ENCODE measurements around the gene TTC13. TPM values are rescaled to one million over a fixed set of nuclear protein-coding genes. Genes with fewer than 3 reads are reported as not detected.

Gene TTC13
- total RNA-seq, 1 experiment from 2014 or later, result 20.2 TPM

- peaks cover 8% of the 10 kb centered on the region; the same call in 1 of the 2 replicates for H3K27me3 ChIP-seq (ENCODE audit: low read length)
- no peak overlapping the region for H2AFZ ChIP-seq (ENCODE audit: low read length)
- ChIA-PET POLR2A (ENCODE audit: unreplicated experiment) (no interaction called here), CTCF (no interaction called here)
- H3K27ac ChIP-seq (ENCODE audit: low read length), result no peak overlapping the region
- no TSS peak for BruUV-seq (replicated peaks)
- H3K36me3 ChIP-seq (ENCODE audit: low read depth, low read length), result no peaks in the 10 kb centered on the region
- TF ChIP-seq CTCF (conservative IDR thresholded peaks at IDR 0.05; ENCODE audit: low read depth, low read length) (no peak), EZH2phosphoT487 (IDR thresholded peaks at IDR 0.05; ENCODE audit: borderline replicate concordance, low read length) (no peak), EZH2 (IDR thresholded peaks at IDR 0.05; ENCODE audit: low read length, unreplicated experiment) (no peak)
- DNase-seq (no peak), ATAC-seq (no peak)
- H3K9me3 ChIP-seq (ENCODE audit: low read length), result no peaks in the 10 kb centered on the region
- no peaks in the 10 kb centered on the region for H4K20me1 ChIP-seq (ENCODE audit: low read length)
- no peaks in the 10 kb centered on the region for H3K9me2 ChIP-seq (replicated peaks; ENCODE audit: low read length)
- no peak overlapping the region for H3K9ac ChIP-seq (ENCODE audit: low read length)
- H3F3A ChIP-seq (ENCODE audit: low read length, unreplicated experiment), result no peaks in the 10 kb centered on the region
- no peaks in the 10 kb centered on the region for H3K4me1 ChIP-seq (ENCODE audit: insufficient read depth, low read length)
- H3K4me3 ChIP-seq (ENCODE audit: low read length), result no peak overlapping the region
- no peak overlapping the region for H3K4me2 ChIP-seq (ENCODE audit: low read length)
- intact Hi-C loops (cut with micrococcal nuclease), result no loop called here
- H3K79me2 ChIP-seq (ENCODE audit: low read length), result no peaks in the 10 kb centered on the region
These were observed 79.9 kb downstream of the TTC13 start for GRCh38 chr1:230898748-230899147.

- no peaks in the 10 kb centered on the region for H3K4me1 ChIP-seq (ENCODE audit: insufficient read depth, low read length)
- no peaks in the 10 kb centered on the region for H3F3A ChIP-seq (ENCODE audit: low read length, unreplicated experiment)
- no peaks in the 10 kb centered on the region for H3K9me2 ChIP-seq (replicated peaks; ENCODE audit: low read length)
- no peak overlapping the region for H3K4me3 ChIP-seq (ENCODE audit: low read length)
- no peak overlapping the region for H3K27ac ChIP-seq (ENCODE audit: low read length)
- no peak overlapping the region for H3K4me2 ChIP-seq (ENCODE audit: low read length)
- POLR2A ChIA-PET (ENCODE audit: unreplicated experiment), result no interaction called here
- BruUV-seq (replicated peaks), result no TSS peak
- peaks cover 10% of the 10 kb centered on the region for H3K27me3 ChIP-seq (ENCODE audit: low read length)
- TF ChIP-seq CTCF (conservative IDR thresholded peaks at IDR 0.05; ENCODE audit: low read depth, low read length), result no peak
- ATAC-seq (no peak), DNase-seq (no peak)
- no peak overlapping the region for H2AFZ ChIP-seq (ENCODE audit: low read length)
- no peak overlapping the region for H3K9ac ChIP-seq (ENCODE audit: low read length)
- intact Hi-C loops (cut with micrococcal nuclease), result no loop called here
- H4K20me1 ChIP-seq (ENCODE audit: low read length), result no peaks in the 10 kb centered on the region
- CTCF ChIA-PET, result no interaction called here
- H3K79me2 ChIP-seq (ENCODE audit: low read length), result no peaks in the 10 kb centered on the region
- H3K9me3 ChIP-seq (ENCODE audit: low read length), result no peaks in the 10 kb centered on the region
- H3K36me3 ChIP-seq (ENCODE audit: low read depth, low read length), result no peaks in the 10 kb centered on the region
These were observed 80.5 kb downstream of the TTC13 start for GRCh38 chr1:230898144-230898543.

- Histone ChIP-seq H3K79me2 (ENCODE audit: low read length) (no peaks in the 10 kb centered on the region), H3K27ac (ENCODE audit: low read length) (no peak overlapping the region), H3K9me3 (ENCODE audit: low read length) (no peaks in the 10 kb centered on the region), H3K4me2 (ENCODE audit: low read length) (no peak overlapping the region), H3K27me3 (ENCODE audit: low read length) (peaks cover 20% of the 10 kb centered on the region), H3K4me1 (ENCODE audit: insufficient read depth, low read length) (no peaks in the 10 kb centered on the region), H3K36me3 (ENCODE audit: low read depth, low read length) (no peaks in the 10 kb centered on the region), H4K20me1 (ENCODE audit: low read length) (no peaks in the 10 kb centered on the region), H3K9me2 (replicated peaks; ENCODE audit: low read length) (no peaks in the 10 kb centered on the region), H2AFZ (ENCODE audit: low read length) (no peak overlapping the region), H3K9ac (ENCODE audit: low read length) (no peak overlapping the region), H3K4me3 (ENCODE audit: low read length) (no peak overlapping the region), H3F3A (ENCODE audit: low read length, unreplicated experiment) (no peaks in the 10 kb centered on the region)
- no peak for ATAC-seq
- ChIA-PET CTCF (interaction anchor here (0.6 kb wide), 1 partner anchor 152 kb away, joined by 3 read pairs; no protein-coding TSS in a partner anchor), POLR2A (ENCODE audit: unreplicated experiment) (no interaction called here)
- DNase-seq, result no peak
- intact Hi-C loops (cut with micrococcal nuclease), result no loop called here
- no TSS peak for BruUV-seq (replicated peaks)
- TF ChIP-seq CTCF (conservative IDR thresholded peaks at IDR 0.05; ENCODE audit: low read depth, low read length), result no peak
- no peak for TF ChIP-seq EZH2phosphoT487 (IDR thresholded peaks at IDR 0.05; ENCODE audit: borderline replicate concordance, low read length)
- no peak for TF ChIP-seq EZH2 (IDR thresholded peaks at IDR 0.05; ENCODE audit: low read length, unreplicated experiment)
These were observed 81.9 kb downstream of the TTC13 start for GRCh38 chr1:230896779-230897178.
